ENCODE data around the gene AHCTF1. TPM values are rescaled to one million over a fixed set of nuclear protein-coding genes. Genes with fewer than 3 reads are reported as not detected.
"Not testable (repeated sequence)": the region's sequence is repeated elsewhere in the genome, so short reads cannot be mapped to it uniquely, and the experiment has no call there.

Gene AHCTF1
- total RNA-seq, 1 donor from 2014 or later = 29.1 TPM

GRCh38 chr1:246916026-246916923 lies 15.5 kb downstream of the AHCTF1 start:
- not testable (repeated sequence) for DNase-seq

DNA sequence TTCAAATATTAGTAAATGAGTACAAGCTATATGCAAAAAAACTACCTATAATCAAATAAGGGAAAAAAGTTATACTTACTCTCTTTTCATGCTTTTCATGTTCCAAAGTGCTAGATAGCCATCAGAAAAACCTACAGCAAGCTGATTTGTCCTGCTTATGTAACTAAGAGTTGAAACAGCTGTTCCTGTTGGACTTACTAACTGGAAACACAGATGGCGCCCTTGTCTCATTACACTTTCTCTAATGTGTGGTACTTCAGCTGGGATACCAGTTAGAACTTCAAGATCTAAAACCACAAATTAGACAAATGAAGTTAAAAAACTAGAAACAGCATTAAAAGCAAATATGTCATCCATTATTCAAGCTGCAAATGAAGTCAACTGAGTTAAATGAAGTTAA lies 24.3 kb downstream of the AHCTF1 start:
- DNase-seq = peak; percentile 78

DNA sequence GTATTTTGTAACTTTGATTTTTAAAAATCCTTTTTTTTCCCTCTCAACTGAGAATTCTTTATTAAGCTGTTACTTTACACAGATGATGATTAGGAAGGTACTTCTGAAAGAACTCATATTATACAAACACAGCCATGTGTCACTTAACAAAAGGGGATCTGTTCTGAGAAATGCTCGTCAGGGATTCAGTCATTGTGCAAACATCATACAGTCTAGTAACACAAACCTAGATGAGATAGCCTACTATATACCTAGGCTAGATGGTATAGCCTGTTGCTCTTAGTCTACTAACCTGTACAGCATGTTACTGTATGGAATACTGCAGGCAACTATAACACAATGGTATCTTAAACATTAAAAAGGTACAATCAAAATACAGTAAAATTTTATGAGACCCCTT lies 24.9 kb downstream of the AHCTF1 start:
- no peak for DNase-seq

DNA sequence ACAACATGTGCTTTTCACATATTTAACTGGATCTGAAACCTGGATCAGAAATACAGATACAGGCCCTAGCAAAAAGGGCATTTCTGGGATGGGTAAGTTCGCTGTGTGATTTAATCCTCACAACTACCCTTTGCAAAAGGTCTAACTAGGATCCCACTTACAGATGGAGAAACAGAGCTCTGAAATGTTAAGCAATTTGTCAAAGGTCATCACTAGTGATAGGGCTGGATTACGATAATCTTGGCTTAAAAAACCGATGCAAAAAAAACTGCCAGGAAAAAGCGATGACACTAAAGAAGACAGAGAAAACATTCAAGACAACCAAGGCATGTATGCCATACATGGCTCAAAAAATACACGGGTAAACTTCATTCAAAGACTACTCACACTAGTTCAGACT lies 29.9 kb downstream of the AHCTF1 start:
- DNase-seq = no peak

DNA sequence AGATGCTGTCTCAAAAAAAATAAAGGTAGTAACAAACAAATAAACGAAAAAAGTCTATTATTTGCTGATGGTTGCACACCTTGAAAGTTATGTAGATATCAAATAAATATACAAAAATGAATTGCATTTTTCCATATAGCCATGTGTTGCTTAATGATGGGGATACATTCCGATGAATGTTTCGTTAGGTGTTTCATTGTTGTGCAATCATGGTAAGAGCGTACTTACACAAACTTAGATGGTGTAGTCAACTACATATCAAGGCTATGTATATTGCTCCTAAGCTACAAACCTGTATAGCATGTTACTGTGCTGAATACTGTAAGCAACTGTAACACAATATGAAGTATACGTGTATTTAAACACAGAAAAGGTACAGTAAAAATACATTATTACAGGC lies 34.4 kb downstream of the AHCTF1 start:
- DNase-seq = no peak

- no peak for DNase-seq
Measured at GRCh38 chr1:246893191-246893939, 38.4 kb downstream of the AHCTF1 start.

DNA sequence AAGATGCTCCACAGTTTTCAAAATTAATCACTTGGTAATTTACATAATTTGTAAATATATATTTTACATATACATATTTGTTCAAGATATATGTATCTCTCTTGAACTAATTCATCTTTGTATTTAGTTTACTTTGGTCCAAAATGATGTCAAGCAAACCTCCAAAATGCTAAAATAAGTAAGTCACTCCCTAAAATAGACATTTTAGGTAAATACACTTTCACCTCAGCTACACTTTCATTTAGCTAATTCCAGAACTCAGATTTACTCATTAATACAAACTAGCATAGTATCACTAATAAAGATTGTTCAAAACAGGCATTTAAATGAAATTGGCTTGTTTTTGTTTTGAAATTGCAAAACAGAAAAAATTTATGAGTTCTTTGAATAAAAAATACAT lies 40.6 kb downstream of the AHCTF1 start:
- no peak for DNase-seq

GRCh38 chr1:246888522-246888921 lies 43.2 kb downstream of the AHCTF1 start:
- DNase-seq = no peak

- not testable (repeated sequence) for DNase-seq
Measured at GRCh38 chr1:246885389-246885788, 46.4 kb downstream of the AHCTF1 start.

DNA sequence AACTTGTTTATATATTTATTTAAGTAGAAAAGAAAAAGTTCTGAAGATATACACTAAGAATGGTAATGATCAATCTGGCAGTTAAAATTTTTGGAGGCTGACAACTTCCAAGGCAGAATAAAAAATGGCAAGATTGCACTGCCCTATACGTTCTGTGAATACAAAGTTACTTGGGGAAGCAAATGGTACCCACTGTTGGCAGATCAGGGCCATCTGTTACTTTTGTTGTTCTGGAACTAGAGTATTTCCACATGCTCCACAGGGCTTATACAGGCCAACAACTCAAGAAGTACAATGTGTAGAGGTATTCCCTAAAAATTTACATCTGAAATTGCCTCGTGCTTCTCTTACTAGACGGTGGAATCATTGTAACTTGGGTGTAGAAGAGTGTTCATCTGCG lies 53.2 kb downstream of the AHCTF1 start:
- DNase-seq = peak; percentile 8

DNA sequence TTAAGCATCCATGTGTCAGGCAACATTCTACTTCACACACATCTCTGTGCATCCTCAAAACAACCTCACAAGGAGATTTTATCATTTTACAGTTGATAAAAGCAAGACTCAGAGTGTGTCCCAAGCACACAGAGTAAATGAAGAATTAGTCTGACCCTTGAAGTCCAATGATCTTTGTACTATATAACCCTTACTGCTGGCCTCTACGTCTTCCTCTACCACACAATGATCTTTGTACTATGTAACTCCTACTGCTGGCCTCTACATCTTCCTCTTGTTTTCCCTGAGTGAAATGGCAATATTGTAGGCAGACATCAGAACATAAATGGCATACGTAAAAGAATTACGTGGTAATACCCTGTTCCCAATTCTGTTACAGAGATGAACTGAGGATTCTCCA lies 55.3 kb downstream of the AHCTF1 start:
- DNase-seq = no peak

GRCh38 chr1:246875041-246876026 lies 56.4 kb downstream of the AHCTF1 start:
- DNase-seq = peak; percentile 7

- no peak for DNase-seq
Measured at GRCh38 chr1:246865921-246866320, 65.8 kb downstream of the AHCTF1 start.

GRCh38 chr1:246863791-246864190 lies 68.0 kb downstream of the AHCTF1 start:
- not testable (repeated sequence) for DNase-seq

DNA sequence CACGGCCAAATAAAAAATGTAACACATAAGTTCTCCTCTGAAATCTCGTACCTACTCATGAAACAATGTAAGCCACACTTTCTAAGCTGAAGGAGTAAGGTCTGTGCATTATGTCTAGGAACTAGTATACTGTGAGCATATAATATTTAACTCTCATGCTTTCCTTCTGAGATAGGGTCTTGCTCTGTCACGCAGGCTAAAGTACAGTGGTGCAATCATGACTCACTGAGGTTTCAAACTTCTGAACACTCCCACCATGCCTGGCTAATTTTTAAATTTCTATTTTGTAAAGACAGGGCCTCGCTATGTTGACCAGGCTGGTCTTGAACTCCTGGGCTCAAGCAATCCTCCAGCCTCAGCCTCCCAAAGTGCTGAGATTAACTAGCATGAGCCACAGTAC lies 71.3 kb downstream of the AHCTF1 start:
- no peak for DNase-seq

GRCh38 chr1:246856371-246856770 lies 75.4 kb downstream of the AHCTF1 start:
- DNase-seq = no peak

DNA sequence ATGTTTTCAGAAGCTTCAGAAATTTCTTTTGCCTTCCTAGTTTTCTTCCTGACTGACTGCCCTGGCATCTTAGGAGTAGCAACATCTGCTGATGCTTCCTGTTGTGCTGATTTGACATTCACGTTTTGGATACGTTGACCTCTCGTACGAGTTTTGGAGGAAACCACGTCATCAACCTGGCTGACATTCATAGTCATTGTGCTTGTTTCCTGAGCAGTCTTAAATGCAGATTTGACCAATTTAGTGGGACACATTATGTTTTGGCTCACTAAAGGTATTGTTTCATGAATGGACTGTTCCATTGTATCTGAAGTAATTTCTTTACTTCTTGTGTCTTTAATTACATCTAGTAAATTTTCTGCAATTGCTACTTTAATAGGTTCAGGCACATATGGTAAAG lies 81.1 kb downstream of the AHCTF1 start:
- DNase-seq = not testable (repeated sequence)

- peak; percentile 66 for DNase-seq
Measured at GRCh38 chr1:246843876-246844275, 87.9 kb downstream of the AHCTF1 start.

- not testable (repeated sequence) for DNase-seq
Measured at GRCh38 chr1:246840761-246841160, 91.0 kb downstream of the AHCTF1 start.

DNA sequence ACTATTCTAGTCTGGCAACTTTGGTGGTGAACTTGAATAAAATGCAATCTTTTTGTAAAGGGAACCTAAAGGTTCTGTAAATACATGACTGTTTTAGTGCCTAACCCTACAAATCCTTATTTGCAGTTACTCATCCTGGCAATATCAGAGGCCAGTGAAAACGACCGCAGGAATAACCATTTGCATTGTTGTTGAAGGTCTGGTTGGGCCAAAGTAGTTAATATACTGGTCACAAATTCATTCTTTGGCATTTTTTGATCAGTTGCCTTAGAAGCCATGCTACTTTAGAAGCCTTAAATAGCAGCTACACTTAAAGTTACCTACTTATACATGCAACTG lies 93.7 kb downstream of the AHCTF1 start:
- DNase-seq = no peak

DNA sequence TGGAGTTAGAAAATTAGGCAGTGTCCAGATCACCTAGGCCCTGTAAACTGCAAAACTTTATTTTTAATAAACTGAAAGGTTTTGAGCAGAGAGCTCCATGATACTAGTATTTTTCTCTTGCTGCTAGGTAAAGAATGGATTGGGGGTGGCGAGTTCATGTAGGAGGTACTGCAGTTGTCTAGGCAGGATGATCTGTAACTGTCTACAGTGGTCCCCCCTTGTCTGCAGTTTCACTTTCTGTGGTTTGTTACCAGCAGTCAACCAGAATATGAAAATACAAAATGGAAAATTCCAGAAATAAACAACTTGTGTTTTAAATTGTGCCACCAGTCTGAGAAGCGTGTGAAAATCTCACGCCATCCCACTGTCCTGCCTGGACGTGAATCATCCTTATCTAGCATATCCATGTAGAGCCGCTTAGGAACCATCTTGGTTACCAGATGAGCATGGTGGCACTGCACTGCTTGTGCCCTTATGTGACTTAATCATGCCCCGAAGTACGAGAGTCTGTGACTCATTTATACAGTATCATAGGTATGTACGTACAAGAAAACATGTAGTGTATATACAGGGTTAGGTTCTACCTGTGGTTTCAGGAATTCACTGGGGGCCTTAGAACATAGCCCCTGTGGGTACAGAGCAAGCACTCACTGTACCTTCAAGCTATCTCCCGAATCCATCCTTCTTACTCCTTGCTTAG lies 94.2 kb downstream of the AHCTF1 start:
- no peak for DNase-seq
